Natural killer cell (primary cell): ENCODE results near the gene PLLP. TPM values are rescaled to one million over a fixed set of nuclear protein-coding genes. Genes with fewer than 3 reads are reported as not detected.
A peak's percentile ranks its signal among the peaks of the same experiment; 100 is the strongest.
"Not testable (repeated sequence)": the region's sequence is repeated elsewhere in the genome, so short reads cannot be mapped to it uniquely, and the experiment has no call there.

Experiments used
- ATAC-seq, 3 donors: fragments of 150-1000 bp in 2 of 3; fragments of 200-7000 bp in 1 of 3; cut with Tn5 transposase; 1 replicate in 1 of 3; 2 replicates in 2 of 3; pipeline ENCODE4 v1.10.0; 2021; ENCODE audit warnings: mild to moderate bottlenecking in 2 of 3, moderate library complexity in 2 of 3
- DNase-seq, 2 donors: peaks; one replicate each; pipeline versions ENCODE4 v3.0.0 to v3.0.0-alpha.2; 2013 to 2021; ENCODE audit warnings: mixed read lengths in 1 of 2
- H3K27ac ChIP-seq: one replicate; pipeline ENCODE4 v1.5.1; 2013; ENCODE audit warnings: mild to moderate bottlenecking, low read length
- H3K27me3 ChIP-seq: one replicate; pipeline ENCODE4 v1.6.1; 2013; ENCODE audit warnings: low read length; ENCODE audit not compliant: control insufficient read depth, insufficient read depth
- H3K36me3 ChIP-seq: one replicate; pipeline ENCODE4 v1.6.1; 2013; ENCODE audit warnings: low read length; ENCODE audit not compliant: control insufficient read depth, insufficient read depth
- H3K4me1 ChIP-seq: one replicate; pipeline ENCODE4 v1.6.1; 2013; ENCODE audit warnings: low read length; ENCODE audit not compliant: control insufficient read depth, insufficient read depth
- H3K4me3 ChIP-seq: one replicate; pipeline ENCODE4 v1.5.1; 2013; ENCODE audit warnings: low read length
- H3K9me3 ChIP-seq: one replicate; pipeline ENCODE4 v1.6.1; 2013; ENCODE audit warnings: low read length; ENCODE audit not compliant: control insufficient read depth, insufficient read depth
- H3K27ac Mint-ChIP-seq, 2 donors: one replicate each; pipeline ENCODE4 v1.8.0; 2022; ENCODE audit warnings: mild to moderate bottlenecking in 2 of 2, mixed read lengths in 2 of 2, moderate library complexity in 1 of 2
- H3K27me3 Mint-ChIP-seq, 2 donors: one replicate each; pipeline ENCODE4 v1.8.0; 2022; ENCODE audit warnings: low read depth in 2 of 2, mixed read lengths in 2 of 2
- H3K36me3 Mint-ChIP-seq: one replicate; pipeline ENCODE4 v1.8.0; 2022; ENCODE audit warnings: mixed read lengths
- H3K4me1 Mint-ChIP-seq, 2 donors: one replicate each; pipeline ENCODE4 v1.8.0; 2022; ENCODE audit warnings: mixed read lengths in 2 of 2
- H3K4me3 Mint-ChIP-seq: one replicate; pipeline ENCODE4 v1.8.0; 2022; ENCODE audit warnings: mild to moderate bottlenecking, moderate library complexity, mixed read lengths
- H3K9me3 Mint-ChIP-seq, 2 donors: one replicate each; pipeline ENCODE4 v1.8.0; 2022; ENCODE audit warnings: mixed read lengths in 2 of 2
- CTCF ChIP-seq: fragments of 200-600 bp; IDR thresholded peaks from one replicate; pipeline ENCODE4 v1.8.0; 2022; ENCODE audit warnings: antibody characterized with exemption
- WGBS: methylation state at CpG from one replicate; pipeline ENCODE4 v1.1.7; 2013; ENCODE audit warnings: missing lambda C conversion rate; ENCODE audit not compliant: insufficient coverage; 5-methylcytosine and 5-hydroxymethylcytosine counted together
- intact Hi-C: fragments of 100-400 bp; cut with micrococcal nuclease; formaldehyde crosslinking; loops from one replicate; pipeline ENCODE4 v1.14.2; 2022
- total RNA-seq, 4 donors: library from RNA; stranded (reverse); fragments of 120-200 nt in 1 of 4; gene quantifications; one replicate each; pipeline versions ENCODE4 v1.2.3 to v1.2.4, GENCODE V29; 2013 to 2022

The PLLP gene
- total RNA-seq, 3 donors from 2014 or later (not counting 1 experiment from before 2014, with no cell fraction given): not detected

DNA sequence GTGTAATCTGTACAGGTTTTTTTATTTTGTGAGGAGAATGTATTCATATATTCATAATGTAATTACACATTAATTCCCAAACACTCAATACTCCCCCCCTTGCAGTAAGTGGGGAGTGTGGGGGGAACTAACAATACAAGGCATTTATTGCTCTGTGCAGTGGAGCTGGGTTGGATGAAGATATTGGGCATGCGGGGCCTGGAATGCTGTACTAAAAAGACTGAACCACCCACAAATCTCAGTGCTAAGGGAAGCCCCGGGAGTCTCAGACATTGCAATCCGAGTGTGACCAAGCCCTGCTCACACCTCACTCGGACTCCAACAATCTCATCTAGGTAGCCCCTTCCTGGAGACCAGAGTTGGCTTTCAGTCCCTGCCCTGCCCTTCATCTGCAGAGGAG lies 6.0 kb downstream of the PLLP start:
- H3K4me3 Mint-ChIP-seq: no peak overlapping the region
- Histone ChIP-seq H3K27ac (no peak overlapping the region), H3K4me1 (peaks cover 14% of the 10 kb centered on the region), H3K36me3 (no peaks in the 10 kb centered on the region), H3K4me3 (no peak overlapping the region), H3K9me3 (no peaks in the 10 kb centered on the region), H3K27me3 (peaks cover under 1% of the 10 kb centered on the region)
- no peak for ATAC-seq
- no peak for TF ChIP-seq CTCF
- H3K9me3 Mint-ChIP-seq: no peaks in the 10 kb centered on the region
- no peak for DNase-seq
- WGBS: 94% methylated on average over 4 of the region's 4 CpGs
- no peak overlapping the region for H3K27ac Mint-ChIP-seq
- intact Hi-C loops: no loop called here
- peaks cover 13 to 19% of the 10 kb centered on the region in 2 donors for H3K4me1 Mint-ChIP-seq
- no peaks in the 10 kb centered on the region for H3K36me3 Mint-ChIP-seq
- peaks cover 15 to 16% of the 10 kb centered on the region in 2 donors for H3K27me3 Mint-ChIP-seq

GRCh38 chr16:57277586-57277985 lies 6.9 kb downstream of the PLLP start:
- H3K4me3 Mint-ChIP-seq: peak overlapping the region; percentile 31

DNA sequence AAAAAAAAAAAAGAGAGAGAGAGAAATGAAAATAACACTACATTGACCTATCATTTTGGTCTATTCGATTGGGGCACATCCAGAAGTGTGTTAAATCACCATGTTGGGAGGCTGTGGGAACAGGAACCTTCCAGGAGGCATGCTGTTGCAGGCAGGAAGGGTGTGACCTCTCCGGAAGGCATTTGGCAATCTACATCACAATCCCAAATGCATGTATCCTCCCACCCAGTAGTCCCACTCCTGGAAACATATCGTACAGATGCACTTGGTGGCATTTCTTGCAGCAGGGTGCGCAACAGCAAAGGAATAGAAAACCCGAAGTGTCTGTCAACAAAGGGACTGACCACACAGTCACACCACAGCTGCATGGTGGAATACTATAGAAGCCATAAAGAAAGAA lies 7.9 kb downstream of the PLLP start:
- Histone ChIP-seq H3K9me3 (no peaks in the 10 kb centered on the region), H3K27ac (no peak overlapping the region), H3K4me3 (no peak overlapping the region), H3K27me3 (no peaks in the 10 kb centered on the region), H3K36me3 (no peaks in the 10 kb centered on the region), H3K4me1 (peaks cover 14% of the 10 kb centered on the region)
- H3K4me3 Mint-ChIP-seq: no peak overlapping the region
- peaks cover 13 to 15% of the 10 kb centered on the region in 2 donors for H3K4me1 Mint-ChIP-seq
- no peaks in the 10 kb centered on the region for H3K36me3 Mint-ChIP-seq
- peaks cover 0 to 7% of the 10 kb centered on the region in 2 donors for H3K27me3 Mint-ChIP-seq
- TF ChIP-seq CTCF: no peak
- H3K9me3 Mint-ChIP-seq: no peaks in the 10 kb centered on the region
- DNase-seq: no peak
- H3K27ac Mint-ChIP-seq: no peak overlapping the region
- ATAC-seq: no peak
- WGBS: 44% methylated on average over 5 of the region's 5 CpGs
- intact Hi-C loops: no loop called here

More at GRCh38 chr16:57277586-57277985, 6.9 kb downstream of the PLLP start:
- peaks cover 13 to 15% of the 10 kb centered on the region in 2 donors for H3K4me1 Mint-ChIP-seq
- H3K9me3 ChIP-seq: no peaks in the 10 kb centered on the region
- peaks cover 14% of the 10 kb centered on the region for H3K4me1 ChIP-seq
- ATAC-seq (peak; percentile 26 to 67 (median 43)), DNase-seq (peak in 1 of 2 donors; percentile 75)
- 0% methylated on average over 1 of the region's 1 CpG for WGBS
- H3K9me3 Mint-ChIP-seq: no peaks in the 10 kb centered on the region
- H3K36me3 ChIP-seq: no peaks in the 10 kb centered on the region
- H3K27ac Mint-ChIP-seq: no peak overlapping the region
- H3K27ac ChIP-seq: no peak overlapping the region
- no peaks in the 10 kb centered on the region for H3K27me3 ChIP-seq
- intact Hi-C loops: no loop called here
- no peak for TF ChIP-seq CTCF
- no peak overlapping the region for H3K4me3 ChIP-seq
- H3K27me3 Mint-ChIP-seq: peaks cover 6 to 8% of the 10 kb centered on the region in 2 donors
- H3K36me3 Mint-ChIP-seq: no peaks in the 10 kb centered on the region

- H3K36me3 ChIP-seq, H3K27ac Mint-ChIP-seq, H3K9me3 ChIP-seq, DNase-seq, H3K27me3 Mint-ChIP-seq, H3K27ac ChIP-seq, intact Hi-C loops, H3K4me3 Mint-ChIP-seq, H3K36me3 Mint-ChIP-seq, H3K4me3 ChIP-seq, ATAC-seq, H3K27me3 ChIP-seq, H3K9me3 Mint-ChIP-seq: not testable (repeated sequence)
- H3K4me1 ChIP-seq: peaks cover 14% of the 10 kb centered on the region
- H3K4me1 Mint-ChIP-seq: peaks cover 13 to 15% of the 10 kb centered on the region in 2 donors
- WGBS: 81% methylated on average over 5 of the region's 5 CpGs
Measured at GRCh38 chr16:57275946-57276345, 8.5 kb downstream of the PLLP start.
